Measurements from ENCODE around the gene SGK2.

Gene SGK2

DNA sequence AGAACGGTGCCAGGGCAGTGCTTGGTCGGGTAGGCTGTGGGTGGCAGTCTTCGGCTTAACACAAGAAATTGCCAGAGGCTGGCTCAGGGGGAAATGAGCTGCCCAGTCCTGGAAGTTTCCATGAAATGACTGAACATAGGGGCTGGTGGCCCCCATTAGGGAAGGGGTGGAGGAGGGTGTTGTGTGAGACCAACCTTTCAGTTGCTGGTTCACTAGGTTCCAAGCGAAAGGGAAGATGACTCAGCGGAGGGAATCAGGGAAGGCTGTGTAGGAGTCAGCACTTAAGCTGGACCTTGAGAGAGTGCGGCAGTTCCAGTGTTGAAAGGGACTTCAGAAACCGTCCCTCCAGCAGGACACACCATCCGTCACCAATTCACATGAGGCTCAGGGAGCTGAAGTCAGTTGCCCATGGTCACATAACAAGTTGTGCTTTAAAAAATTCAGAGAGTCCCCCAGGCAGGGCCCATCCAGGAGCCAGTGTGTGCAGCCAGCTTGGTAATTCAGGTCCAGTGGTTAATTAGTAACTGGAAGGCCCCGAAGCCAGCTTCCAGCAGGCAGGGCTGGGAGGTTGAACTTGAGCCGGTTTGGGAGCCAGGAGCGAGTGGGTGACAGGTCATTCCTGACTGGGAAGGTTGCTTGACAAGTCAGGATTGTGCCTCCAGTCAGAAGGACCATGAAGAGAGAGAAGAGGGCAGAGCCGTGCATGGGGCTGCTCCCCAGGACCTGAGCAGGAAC lies at the start of gene SGK2:
Gene SGK2, plus strand, starts transcription at position 616 of the 735 bp plus-strand sequence. CDS start 7,469 bp downstream, outside the sequence.
- DNase-seq, result no peak

DNA sequence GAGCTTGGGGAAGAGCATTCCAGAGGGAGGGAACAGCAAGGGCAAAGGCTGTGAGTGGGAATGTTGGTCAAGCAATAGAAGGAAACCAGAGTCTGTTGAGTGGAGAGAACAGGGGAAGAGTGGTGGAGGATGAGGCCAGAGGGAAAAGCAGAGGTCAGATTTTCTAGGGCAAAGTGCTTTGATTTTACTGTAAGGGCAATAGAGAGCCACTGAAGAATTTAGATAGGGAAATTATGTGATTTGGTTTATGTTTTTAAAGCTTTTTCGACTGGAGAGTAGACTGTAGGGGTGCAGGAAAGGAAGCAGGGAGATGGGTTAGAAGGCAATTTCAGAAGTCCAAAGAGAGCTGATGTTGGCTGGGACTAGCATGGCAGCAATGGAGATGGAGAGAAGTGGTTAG lies 46.9 kb upstream of the SGK2 start:
- DNase-seq, result no peak

DNA sequence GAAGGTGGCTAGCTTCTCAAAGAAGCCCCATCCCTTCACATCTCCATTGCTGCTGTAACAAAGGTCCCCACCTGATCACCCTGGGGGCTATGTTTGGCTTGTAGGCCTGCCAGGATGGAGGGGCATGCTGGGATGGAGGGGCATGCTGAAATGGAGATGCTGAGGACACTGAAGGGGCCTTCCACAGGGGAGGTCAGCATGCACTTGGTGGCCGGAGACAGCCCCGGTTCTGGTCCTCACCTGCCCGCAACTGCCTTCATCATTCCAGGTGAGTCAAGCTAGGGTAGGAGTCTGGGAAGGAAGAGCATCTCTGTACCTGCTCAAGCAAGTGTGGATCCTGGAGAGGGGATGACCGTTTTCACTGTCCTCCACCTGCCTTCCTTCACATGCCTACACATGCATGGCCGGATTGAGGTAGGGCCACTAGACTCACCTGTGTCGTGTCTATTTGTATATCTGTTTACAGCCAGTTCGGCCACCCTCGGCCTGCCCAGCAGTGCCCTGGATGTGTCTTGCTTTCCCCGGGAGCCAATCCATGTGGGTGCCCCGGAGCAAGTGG lies 45.4 kb upstream of the SGK2 start:
- no peak for DNase-seq

DNA sequence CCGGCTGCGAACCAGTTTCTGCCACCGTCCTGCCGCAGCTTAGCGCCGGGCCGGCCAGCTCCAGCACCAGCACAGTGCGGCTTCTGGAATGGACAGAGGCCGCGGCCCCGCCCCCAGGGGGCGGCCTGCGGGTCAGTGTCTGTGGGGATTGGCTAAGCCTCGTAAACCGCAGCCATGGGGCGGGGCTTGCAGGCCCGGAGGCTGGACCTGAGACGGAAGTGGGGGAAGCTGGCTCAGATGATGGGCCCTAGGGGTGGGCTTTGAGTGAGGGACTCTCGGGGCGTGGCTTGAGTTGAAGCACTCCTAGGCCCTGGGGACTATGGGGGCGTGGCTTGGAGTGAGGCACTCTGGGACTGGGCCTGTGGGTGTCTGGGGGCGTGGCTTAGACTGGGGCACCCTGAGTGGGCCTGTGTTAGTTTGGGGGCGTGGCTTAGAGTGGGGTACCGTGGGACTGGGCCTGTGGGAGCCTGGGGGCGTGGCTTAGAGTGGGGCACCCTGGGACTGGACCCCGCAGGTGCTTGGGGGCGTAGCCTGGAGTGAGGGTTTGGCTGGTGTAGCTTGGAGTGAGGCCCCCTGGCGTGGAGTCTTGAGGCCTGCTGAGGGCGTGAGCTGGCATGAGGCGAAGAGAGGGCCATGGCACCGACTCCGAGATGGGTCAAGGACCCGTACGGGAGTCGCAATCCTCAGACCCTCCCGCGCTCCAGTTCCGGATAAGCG lies 44.7 kb upstream of the SGK2 start:
- peak; percentile 97 to 98 for DNase-seq

DNA sequence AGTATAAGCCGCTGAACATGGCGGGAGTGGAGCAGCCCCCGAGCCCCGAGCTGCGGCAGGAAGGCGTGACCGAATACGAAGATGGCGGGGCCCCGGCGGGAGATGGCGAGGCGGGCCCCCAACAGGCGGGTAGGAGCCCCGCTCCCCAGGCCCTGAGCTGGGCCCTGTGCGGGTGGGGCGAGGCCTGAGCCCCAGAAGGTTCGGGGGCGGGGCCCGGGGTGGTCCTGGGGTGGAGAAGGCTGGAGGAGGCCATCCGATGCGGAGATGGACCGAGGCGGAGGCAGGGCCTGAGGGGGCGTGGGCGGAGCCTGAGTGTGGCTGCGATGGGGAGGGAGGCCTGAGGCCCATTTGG lies 44.2 kb upstream of the SGK2 start:
- DNase-seq, result peak in 1 of 2 experiments; percentile 47

DNA sequence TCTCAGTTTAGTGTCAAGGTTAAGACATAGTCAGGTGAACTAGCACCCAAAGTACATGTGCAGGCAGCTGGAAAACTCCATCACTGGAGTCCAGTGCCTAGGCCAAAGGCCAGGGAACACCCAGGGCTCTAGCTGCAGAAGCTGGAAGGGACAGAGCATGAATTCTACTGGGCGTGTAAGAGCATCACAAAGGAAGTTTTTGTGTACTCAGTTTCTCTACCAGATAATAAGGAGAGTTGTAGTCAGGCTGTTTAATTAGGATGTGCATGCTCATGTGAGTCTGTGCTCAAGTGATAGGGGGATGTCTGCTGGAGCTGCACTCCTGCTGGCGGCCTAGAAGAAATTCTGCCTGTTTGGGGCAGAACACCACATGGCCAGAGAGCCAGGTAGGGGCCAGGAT lies 43.2 kb upstream of the SGK2 start:
- no peak for DNase-seq

DNA sequence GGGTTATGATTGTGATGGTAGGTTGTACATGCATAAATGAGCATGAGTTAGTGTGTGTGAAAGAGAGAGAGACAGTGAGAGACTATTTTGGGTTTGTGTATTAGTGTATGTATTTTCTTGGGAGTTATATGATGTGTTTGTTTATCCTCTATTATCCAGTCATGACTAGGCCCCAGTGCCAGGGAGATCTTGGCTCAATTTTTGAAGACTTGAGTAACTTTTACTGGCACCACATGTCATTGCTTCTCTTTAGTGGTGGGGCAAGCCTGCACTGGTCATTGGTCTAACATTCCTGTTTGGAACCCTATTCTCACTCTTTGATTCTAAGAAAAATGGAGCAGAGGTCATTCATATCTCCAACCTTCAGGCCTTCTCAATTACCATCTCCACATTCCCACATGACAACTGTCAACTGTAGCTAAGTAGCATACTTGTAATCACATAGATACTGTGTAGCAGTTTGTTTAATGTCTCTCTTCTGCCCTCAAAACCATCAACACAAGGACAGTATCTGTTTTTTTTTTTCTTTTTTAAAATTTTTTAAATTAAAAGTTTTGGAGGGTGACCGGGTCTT lies 42.5 kb upstream of the SGK2 start:
- DNase-seq, result no peak

DNA sequence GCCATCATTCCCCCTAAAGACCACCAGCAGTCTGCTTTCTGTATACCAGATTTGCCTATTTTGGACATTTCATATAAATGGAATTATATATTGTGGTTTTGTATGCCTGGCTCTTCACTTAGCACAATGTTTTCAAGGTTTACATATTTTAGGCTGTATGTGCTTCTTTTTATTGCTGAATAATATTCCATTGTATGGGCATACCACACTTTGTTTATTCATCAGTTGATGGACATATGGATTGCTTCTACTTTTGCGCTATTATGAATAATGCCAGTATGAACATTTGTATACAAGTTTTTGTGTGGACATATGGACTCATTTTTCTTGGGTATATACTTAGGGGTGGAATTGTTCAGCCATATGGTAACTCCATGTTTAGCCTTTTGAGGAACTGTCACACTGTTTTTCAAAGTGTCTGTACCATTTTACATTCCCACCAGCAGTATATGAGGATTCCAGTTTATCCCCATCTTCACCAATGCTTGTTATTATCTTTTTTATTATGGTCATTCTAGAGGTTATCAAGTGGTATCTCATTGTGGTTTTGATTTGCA lies 38.7 kb upstream of the SGK2 start:
- no peak for DNase-seq

DNA sequence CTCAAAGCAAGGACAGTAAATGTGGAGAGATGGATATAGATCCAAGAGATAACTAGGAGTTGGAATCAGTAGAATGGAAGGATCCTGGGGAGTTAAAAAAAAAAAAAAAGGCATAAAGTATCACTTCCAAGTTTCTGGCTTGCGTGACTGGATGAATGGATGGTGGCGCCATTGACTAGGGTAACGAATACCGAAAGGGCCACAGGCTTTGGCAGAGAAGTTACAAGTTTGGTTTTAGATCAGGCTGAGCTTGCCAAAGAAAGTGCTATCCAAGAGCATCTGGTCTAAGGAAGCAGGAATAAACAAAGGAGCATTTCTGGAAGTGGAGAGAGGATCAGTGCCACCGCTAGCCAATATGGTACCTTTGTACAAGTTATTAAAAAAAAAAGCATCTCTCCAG lies 33.8 kb upstream of the SGK2 start:
- DNase-seq, result peak in 1 of 2 experiments; percentile 40

DNA sequence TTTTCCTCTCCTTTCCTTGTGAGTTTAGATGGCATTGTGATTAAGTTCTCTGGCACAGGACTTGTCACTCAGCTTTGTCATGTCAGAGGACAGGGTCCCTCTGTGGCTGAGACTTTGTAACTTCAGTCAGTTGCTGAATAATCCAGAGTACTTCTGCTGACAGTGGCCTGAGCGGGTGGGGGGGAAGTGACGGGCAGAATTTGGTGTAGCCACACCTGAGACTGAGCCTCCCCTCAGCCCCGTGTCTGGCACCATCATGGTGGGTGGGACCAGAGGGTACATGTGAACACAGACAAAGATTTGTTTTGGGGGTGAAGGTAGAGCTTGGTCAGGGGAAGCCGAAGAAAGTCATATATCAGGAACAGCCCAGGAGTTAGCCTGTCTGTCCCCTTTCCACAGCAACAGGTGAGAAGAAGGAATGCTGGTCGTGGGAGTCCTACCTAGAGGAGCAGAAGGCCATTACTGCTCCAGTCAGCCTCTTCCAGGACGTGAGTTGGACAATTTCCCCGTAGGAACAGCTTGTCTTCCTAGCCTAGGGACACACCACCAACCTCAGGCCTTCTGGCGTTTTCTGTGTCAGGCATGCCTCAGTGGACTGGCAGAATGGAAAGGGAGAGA lies 30.5 kb upstream of the SGK2 start:
- DNase-seq, result no peak

DNA sequence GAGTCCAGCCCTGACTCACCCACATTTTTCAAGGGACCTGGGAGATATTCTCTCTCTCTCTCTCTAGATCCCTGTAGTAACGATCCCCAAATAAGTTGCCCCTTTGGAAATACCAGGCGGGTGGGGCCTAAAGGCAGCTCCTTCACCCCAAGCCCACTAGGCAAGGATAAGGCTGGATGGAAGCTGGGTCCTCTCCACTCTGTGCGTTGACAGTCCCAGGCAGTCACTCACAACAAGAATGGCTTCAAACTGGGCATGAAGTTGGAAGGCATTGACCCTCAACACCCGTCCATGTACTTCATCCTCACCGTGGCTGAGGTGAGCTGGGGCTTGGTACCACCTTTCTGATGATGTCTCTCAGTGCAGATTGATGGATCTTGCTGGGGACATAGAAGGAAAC lies 29.8 kb upstream of the SGK2 start:
- no peak for DNase-seq

DNA sequence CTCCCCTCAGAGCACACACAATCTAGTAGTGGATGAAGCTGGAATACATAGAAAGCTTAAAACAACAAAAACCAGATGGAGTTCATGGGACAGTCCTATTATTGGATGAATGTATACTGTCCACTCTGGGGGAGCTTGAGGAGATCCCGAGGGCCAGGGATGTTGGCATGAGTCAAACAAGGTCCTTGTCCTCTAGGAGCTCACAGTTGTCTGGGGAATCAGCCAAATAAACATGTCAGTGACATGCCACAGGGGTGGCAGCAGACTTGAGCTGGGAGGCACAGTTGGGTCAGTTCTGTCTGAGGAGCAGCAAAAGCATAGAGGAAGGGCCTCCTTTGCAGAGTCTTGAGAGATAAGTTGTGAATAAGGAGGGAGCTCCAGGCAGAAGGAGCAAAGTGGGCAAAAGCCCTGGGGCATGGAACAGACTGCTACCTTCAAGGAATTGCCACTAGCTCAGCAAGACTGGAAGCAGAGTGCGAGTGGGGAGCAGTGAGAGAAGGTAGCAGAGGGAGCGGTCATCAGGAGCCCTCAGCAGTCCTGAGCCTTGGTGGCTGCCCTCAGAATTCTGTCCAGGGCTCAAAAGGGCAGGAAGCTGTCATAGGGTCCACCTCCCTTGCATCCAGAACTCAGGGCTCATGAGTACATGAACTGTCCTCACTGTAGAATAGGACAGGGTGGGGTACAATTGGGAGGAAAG lies 29.2 kb upstream of the SGK2 start:
- DNase-seq, result no peak

DNA sequence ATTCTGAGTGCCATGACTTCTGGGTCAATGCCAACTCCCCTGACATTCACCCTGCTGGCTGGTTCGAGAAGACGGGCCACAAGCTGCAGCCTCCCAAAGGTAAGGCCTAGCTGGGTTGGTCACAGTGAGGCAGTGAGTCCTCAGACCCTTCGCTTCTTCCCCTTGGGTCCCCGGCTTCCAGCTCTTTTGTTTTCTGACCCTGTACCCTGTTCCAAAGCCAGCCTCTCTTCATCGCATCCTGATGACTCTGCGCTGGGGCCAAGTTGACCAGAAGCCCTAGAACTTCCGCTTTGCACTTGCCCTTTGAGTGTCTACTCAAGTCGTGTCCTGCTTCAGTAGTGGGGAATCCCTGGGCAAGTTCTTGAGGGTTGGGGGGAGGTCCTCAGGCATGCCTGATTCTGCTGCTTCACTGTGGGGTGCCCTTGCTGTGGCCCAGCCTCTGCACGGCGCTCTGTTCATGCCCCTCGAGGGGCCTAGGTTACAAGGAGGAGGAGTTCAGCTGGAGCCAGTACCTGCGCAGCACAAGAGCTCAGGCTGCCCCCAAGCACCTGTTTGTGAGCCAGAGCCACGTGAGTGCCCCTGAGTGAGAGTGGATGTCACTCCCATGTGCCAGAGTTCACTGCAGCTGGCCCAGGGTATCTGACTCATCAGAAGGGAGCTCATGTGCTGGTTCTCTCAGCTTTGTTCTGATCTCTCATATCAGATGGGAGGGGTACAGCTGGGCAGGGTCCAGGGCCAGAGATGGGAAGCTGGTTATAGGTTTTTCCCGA lies 28.3 kb upstream of the SGK2 start:
- no peak for DNase-seq

DNA sequence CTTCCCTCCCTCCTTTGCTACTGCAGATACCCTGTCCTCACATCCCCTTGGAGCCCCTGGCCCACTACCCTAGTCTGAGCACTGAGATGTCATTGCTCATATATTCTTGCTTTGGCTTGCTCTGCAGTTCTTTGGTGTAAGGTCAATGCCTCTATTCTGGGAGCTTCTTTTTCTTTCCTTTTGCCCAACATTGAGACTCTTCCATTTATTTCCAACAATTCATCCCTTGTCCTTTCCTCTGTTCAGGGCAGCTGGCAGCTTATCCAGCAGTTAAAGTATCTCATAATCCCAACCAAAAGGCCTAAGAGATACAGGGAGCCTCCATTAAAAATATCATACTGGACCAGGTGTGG lies 27.8 kb upstream of the SGK2 start:
- DNase-seq, result no peak

DNA sequence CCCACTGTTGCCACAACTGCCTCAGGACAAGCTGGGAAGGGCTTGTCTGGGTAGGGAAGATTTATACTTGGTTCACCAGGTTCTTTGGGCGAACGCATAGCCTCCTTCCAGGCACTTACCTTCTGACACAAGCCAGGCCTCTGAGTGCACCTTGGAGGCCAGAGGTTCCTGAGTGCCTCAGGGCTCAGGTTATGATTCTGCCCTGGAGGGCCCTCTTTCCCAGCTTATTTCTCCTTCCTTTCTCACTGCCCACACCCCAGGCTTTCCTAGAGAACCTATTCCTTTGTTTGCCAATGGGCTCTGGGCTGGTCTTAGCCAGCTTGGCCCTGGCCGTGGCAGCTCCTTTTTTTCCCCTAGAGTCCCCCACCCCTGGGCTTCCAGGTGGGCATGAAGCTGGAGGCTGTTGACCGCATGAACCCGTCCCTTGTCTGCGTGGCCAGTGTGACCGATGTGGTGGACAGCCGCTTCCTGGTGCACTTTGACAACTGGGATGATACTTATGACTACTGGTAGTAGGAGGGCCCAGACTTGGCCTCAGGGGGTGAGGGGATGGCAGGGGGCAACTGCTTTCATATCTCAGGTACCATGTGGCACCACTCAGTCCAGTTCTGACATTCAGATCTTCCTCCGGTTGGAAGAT lies 26.3 kb upstream of the SGK2 start:
- no peak for DNase-seq

DNA sequence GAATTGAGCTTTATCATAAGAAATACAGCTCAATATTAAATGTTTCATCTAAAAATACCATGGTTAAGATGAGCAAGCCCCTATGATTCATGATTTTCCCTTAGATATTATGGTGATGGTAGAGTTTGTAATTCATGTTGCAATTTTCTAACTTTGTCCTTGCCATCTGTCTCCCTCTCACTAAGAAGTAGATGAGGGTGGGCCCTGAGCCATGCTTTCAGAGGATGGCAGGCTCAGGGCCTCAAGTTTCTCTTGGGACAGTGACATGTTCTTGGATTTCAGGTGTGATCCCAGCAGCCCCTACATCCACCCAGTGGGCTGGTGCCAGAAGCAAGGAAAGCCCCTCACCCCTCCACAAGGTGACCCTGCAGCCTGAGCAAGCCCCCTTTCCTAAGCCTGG lies 25.8 kb upstream of the SGK2 start:
- DNase-seq, result no peak

DNA sequence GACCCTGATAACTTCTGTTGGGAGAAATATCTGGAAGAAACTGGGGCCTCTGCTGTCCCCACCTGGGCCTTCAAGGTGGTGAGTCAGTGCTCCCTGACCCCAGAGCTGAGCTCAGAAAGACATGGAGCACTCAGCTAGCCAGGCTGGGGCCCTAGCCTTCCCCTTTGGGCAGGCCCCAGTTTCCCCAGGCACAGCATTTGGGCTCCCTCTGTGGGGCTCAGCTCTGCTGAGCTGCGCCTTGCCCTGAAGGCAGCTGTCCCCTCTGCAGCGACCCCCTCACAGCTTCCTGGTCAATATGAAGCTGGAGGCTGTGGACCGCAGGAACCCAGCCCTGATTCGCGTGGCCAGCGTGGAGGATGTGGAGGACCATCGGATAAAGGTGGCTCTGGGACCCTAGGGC lies 24.8 kb upstream of the SGK2 start:
- no peak for DNase-seq

DNA sequence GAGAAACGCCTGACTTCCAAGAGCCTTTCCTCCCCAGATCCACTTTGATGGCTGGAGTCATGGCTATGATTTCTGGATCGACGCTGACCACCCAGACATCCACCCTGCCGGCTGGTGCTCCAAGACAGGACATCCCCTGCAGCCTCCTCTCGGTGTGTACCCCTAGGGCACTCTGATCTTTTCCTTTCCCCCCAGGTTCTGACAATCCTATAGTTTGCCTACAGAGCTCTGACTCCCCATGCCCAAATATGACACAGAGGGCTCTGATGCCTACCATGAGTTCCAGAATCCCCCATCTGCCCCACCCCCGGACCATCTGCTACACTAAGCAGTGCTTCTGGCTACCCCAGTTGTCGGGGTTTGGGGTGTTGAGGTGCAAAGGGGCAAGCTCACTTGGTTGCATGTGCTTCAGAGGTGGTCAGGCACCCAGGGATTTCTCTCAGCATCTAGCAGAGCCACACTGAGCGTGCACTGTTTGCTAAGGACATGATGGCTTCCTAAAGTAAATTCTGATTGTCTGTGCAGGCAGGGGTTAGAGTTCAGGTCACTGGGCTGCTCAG lies 24.0 kb upstream of the SGK2 start:
- no peak for DNase-seq

DNA sequence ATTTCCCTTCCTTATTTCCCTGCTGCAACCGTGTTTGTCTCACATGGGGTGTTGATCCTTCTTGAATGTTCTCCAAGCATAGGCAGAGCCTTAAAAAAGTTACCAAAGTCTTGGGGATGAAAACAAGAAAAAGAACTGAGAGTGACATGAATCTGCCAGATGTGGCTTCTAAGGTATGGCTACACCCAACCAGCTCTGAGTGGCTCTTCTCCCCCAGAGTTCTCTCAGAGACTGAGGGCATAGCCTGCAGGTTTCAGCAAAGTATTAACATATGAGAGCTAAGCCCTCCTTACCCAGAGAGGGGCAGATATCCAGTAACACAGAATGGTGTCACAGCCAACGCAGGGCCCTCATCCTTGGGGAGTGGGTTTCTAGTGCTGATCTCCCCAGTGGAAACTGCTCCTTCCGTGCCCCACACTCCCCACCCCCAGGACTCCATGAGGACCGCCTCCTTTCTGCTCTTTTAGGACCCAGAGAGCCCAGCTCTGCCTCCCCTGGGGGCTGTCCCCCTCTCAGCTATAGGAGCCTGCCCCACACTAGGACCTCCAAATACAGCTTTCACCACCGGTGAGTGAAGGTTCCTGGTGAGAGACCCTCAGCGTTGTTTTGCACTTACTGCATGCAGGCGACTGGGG lies 23.3 kb upstream of the SGK2 start:
- no peak for DNase-seq

DNA sequence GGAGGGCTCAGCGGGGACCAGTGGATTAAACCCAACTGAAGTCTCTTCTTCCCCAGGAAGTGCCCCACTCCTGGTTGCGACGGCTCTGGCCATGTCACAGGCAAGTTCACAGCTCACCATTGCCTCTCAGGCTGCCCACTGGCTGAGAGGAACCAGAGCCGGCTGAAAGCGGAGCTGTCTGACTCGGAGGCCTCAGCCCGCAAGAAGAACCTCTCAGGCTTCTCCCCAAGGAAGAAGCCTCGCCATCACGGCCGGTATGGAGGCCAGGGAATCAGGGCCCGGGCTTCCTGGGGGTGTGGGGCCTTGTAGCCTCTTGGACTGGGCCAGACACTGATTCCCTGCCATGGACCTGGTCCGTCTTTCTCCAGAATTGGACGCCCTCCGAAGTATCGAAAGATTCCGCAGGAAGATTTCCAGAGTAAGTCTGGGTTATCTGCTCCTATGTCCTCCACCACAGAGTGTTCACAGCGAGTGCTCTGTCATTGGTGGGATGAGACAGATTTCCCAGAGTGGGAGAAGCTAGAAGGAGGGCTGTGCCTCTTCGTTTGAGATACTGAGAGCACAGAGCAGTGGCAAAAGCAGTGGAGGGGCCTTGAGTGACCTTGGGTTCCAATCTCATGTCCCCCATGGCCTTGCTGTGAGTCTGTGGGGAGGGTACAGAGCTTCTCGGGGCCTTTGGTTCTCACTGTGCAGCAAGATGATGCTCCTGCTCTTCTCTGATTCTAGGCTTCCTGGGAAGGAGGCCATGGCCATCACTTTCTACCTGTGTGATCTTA lies 22.6 kb upstream of the SGK2 start:
- no peak for DNase-seq
